ENCODE results near the gene NBEA. TPM values are rescaled to one million over a fixed set of nuclear protein-coding genes. Genes with fewer than 3 reads are reported as not detected.

NBEA gene
- total RNA-seq, 1 donor from 2014 or later: 23.5 TPM

- H3K4me1 ChIP-seq (ENCODE audit: control insufficient read depth in 3 of 3, insufficient read depth in 3 of 3, low read length in 3 of 3): peaks cover 0 to 20% (median 16%) of the 10 kb centered on the region in 3 donors
- no peaks in the 10 kb centered on the region for H3K36me3 ChIP-seq (ENCODE audit: control insufficient read depth in 3 of 3, insufficient read depth in 3 of 3, low read length in 3 of 3)
- H3K27ac ChIP-seq (ENCODE audit: low read depth, low read length): no peak overlapping the region
- peak overlapping the region in 2 of 3 donors; percentile 32 to 38 for H3K4me3 ChIP-seq (ENCODE audit: low read length in 3 of 3)
- H3K9ac ChIP-seq (ENCODE audit: low read depth in 1 of 3, low read length in 3 of 3): no peak overlapping the region
- no peaks in the 10 kb centered on the region for H3K9me3 ChIP-seq (ENCODE audit: control insufficient read depth in 3 of 3, low read length in 3 of 3)
- peaks cover 0 to 2% (median 0%) of the 10 kb centered on the region in 3 donors for H3K27me3 ChIP-seq (ENCODE audit: control insufficient read depth in 3 of 3, insufficient read depth in 3 of 3, low read length in 3 of 3)
Measured at GRCh38 chr13:35720690-35721554, 778.9 kb downstream of the NBEA start.

Small RNA genes lying within 50 kb of the gene (small RNA-seq; reads per million reads assigned to genes)
- gene RF00017: not detected

Data from skeletal muscle tissue (tissue), 5 donors.